GM12875 (cell line): Measurements from ENCODE around the gene CDH1.
"Not testable (repeated sequence)": the region's sequence is repeated elsewhere in the genome, so short reads cannot be mapped to it uniquely, and the experiment has no call there.

Source experiments
- H3K4me3 ChIP-seq: one replicate; pipeline ENCODE4 v1.5.1; 2011; ENCODE audit warnings: low read depth, low read length, control low read depth
- CTCF ChIP-seq: IDR thresholded peaks from 2 replicates; pipeline ENCODE4 v1.5.1; 2011; ENCODE audit warnings: low read depth, mild to moderate bottlenecking, control low read depth, inconsistent platforms, low read length, moderate library complexity, borderline replicate concordance; ENCODE audit not compliant: insufficient read depth

Gene CDH1

GRCh38 chr16:68781784-68782183 is 44.7 kb downstream of the CDH1 start:
- no peak for TF ChIP-seq CTCF
- no peak overlapping the region for H3K4me3 ChIP-seq

GRCh38 chr16:68782198-68783174 is 45.4 kb downstream of the CDH1 start:
- no peak overlapping the region for H3K4me3 ChIP-seq
- no peak for TF ChIP-seq CTCF

- no peak overlapping the region for H3K4me3 ChIP-seq
- TF ChIP-seq CTCF = no peak
These were observed 47.1 kb downstream of the CDH1 start for GRCh38 chr16:68784226-68784625.

GRCh38 chr16:68784721-68785120 is 47.6 kb downstream of the CDH1 start:
- H3K4me3 ChIP-seq = no peak overlapping the region
- TF ChIP-seq CTCF = no peak

- no peak for TF ChIP-seq CTCF
- H3K4me3 ChIP-seq = no peak overlapping the region
These were observed 48.6 kb downstream of the CDH1 start for GRCh38 chr16:68785715-68786114.

- TF ChIP-seq CTCF = no peak
- H3K4me3 ChIP-seq = no peak overlapping the region
These were observed 49.8 kb downstream of the CDH1 start for GRCh38 chr16:68786685-68787418.

GRCh38 chr16:68787419-68787807 is 50.3 kb downstream of the CDH1 start:
- H3K4me3 ChIP-seq = not testable (repeated sequence)
